ENCODE results near the gene B4GALT4.
"Not testable (repeated sequence)": the region's sequence is repeated elsewhere in the genome, so short reads cannot be mapped to it uniquely, and the experiment has no call there.

- not testable (repeated sequence) for TF ChIP-seq ZNF70 (CRISPR knock-in tag; IDR thresholded peaks at IDR 0.05); ARNTL (CRISPR knock-in tag; IDR thresholded peaks at IDR 0.05; ENCODE audit: borderline replicate concordance, low read depth); CREB5 (CRISPR knock-in tag; IDR thresholded peaks at IDR 0.05; ENCODE audit: low read depth); TSHZ2 (CRISPR knock-in tag; IDR thresholded peaks at IDR 0.05); RARB (CRISPR knock-in tag; IDR thresholded peaks at IDR 0.05); PATZ1 (CRISPR knock-in tag; IDR thresholded peaks at IDR 0.05; ENCODE audit: borderline replicate concordance); ZFP3 (CRISPR knock-in tag; IDR thresholded peaks at IDR 0.05); ZFP30 (CRISPR knock-in tag; IDR thresholded peaks at IDR 0.05); OSR1 (CRISPR knock-in tag; IDR thresholded peaks at IDR 0.05); TOX (CRISPR knock-in tag; IDR thresholded peaks at IDR 0.05; ENCODE audit: borderline replicate concordance); ISL1 (CRISPR knock-in tag; IDR thresholded peaks at IDR 0.05); ZC3H10 (CRISPR knock-in tag; IDR thresholded peaks at IDR 0.05); POU6F1 (CRISPR knock-in tag; IDR thresholded peaks at IDR 0.05; ENCODE audit: borderline replicate concordance, low read depth); GLIS3 (CRISPR knock-in tag; IDR thresholded peaks at IDR 0.05)
Measured at GRCh38 chr3:119242387-119243057, 1.8 kb upstream of the B4GALT4 start.
